NCI-H1436 (cell line): Measurements from ENCODE around the gene BCL7B.
"Not testable (repeated sequence)": the region's sequence is repeated elsewhere in the genome, so short reads cannot be mapped to it uniquely, and the experiment has no call there.

ENCODE experiments used
- DNase-seq: peaks from one replicate; lab custom pipeline; 2025; lab: John Stamatoyannopoulos, UW

Gene BCL7B

DNA sequence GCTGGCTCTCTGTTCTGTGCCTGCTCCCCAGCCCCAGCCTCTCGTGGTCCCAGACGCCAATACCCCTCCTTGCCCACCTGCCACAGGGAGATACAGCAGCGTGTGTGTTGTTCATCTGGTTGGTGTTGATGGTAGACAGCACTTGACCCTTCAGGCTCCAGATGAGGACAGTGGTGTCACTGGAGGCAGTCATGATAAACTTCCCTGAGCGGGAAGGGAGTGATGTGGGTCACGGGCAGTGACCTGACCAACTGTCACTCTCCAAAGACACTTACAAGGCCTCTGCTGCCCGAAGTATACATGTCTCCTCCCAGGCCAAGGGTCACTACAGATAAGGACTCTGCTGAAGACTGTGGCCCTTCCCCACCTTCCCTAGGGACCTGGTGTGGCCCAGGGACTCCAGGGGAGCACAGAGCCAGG lies 15.3 kb upstream of the BCL7B start:
- no peak for DNase-seq

GRCh38 chr7:73570977-73571376 lies 13.5 kb upstream of the BCL7B start:
- no peak for DNase-seq

- DNase-seq, result no peak
These were observed 13.0 kb upstream of the BCL7B start for GRCh38 chr7:73570521-73570920.

DNA sequence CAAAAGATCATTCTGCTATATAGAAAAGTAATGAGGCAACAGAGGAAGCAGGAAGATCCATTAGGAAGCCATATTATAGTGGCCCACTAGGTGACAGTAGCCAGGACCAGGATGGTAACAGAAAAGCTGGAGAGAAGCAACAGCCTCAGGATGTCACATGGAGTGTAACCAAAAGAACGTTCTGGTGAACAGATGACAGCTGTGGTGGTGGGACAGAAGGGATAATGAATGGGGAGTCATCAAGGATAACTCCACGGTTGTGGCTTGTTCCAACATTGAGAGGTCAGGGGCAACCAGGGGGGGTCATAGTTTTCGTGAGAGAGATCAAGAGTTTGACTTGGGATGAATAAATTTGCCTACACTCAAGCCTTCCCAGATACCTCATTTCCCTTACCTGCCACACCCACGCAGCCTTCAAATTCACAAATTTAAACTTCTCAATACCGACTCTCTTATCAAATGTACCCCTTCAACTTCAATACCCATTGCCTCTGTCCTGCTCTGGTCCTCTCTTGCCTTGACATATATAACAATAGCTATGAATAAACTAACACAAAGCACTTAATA lies 11.6 kb upstream of the BCL7B start:
- DNase-seq, result no peak

DNA sequence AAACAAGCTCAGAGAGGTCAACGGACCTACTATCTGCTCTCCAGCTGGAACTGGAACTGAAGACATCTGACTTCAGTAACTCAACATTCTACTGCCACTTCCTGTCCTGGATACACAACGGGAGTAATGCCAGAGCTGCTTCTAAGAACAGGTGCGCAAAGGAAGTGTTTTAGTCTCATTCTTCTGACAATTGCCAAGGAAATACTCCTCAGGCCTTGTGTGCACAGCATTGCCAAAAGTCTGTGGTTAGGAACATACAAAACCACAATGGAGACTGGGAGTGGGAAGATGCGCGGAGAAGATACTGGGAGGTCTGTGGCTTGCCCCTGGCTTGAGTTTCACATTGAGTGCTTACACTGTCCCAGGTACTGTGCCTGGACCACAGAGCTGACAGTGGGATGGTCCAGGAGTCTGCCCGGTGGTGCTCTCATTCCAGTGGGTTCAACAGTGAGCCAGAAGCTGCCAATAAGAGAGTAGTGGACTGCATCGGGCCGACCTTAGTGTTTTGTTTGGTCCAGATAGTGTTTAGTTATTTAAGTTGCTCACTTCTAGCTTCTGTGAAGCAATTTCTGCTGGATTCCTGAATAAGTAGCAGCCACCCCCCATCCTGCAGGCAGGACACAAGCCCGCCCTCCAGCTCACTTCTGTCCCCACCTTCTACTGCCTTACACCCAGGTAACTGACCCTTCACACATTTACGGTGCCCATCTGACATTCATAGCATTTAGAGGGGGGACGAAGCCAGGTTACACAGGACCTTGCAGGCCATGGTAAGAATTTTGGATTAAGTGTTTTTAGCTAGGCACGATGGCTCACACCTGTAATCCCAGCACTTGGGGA lies 10.6 kb upstream of the BCL7B start:
- DNase-seq, result no peak

GRCh38 chr7:73567140-73567539 lies 9.7 kb upstream of the BCL7B start:
- no peak for DNase-seq

GRCh38 chr7:73566431-73566830 lies 8.9 kb upstream of the BCL7B start:
- DNase-seq, result not testable (repeated sequence)

- no peak for DNase-seq
These were observed 8.3 kb upstream of the BCL7B start for GRCh38 chr7:73565675-73566340.

GRCh38 chr7:73560109-73560835 lies 2.8 kb upstream of the BCL7B start:
- no peak for DNase-seq

DNA sequence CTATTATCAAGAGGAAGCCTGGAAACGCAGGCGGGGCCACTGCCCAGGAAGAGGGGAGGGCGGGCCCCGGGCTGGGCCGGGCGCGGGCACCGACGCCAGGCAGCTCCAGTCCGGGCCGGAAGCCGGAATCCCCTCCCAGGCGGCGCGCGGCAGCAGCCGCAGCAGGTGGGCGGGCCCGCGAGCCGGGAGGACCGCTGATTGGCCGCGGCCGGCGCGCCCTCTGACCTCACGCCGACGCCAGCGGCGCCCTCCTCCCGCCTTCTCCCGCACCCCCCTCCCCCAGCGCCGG lies 438 bp downstream of the BCL7B start:
- DNase-seq, result peak; percentile 86

DNA sequence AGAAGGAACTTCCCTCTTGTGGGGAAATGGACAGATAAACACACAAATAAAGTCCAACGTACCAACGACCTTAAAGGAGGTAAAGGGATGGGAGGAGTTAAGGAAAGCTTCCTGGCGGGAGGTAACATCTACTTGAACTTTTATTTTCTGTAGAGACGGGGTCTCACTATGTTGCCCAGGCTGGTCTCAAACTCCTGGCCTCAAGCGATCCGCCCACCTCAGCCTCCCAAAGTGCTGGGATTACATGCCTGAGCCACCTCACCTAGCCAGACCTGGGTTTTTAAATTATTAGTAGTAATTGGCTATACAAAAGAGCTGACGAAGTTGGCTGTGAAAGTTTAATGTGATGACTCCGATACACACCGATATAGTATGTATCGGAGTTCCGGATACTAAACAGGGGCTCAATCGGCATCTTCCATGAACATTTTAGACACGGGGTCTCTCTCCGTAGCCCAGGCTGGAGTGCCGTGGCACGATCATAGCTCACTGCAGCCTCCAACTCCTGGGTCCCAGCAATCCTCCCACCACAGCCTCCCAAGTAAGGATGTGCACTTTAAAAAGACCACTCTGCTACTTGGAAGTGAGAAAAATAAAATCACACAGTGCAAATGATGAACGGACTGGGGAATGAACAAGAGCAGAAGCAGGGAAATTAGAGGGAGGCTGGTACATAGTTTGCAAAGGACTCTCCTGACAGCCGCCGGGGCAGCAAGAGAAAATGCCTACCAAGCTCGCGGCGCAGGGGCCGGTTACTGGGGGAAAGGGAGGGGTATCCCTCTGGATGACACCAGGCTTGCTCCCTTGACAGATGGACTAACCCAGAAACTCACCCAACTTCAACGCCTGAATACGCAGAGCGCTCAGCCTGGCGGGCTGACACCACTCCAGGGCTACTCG lies 1.0 kb downstream of the BCL7B start:
- no peak for DNase-seq

DNA sequence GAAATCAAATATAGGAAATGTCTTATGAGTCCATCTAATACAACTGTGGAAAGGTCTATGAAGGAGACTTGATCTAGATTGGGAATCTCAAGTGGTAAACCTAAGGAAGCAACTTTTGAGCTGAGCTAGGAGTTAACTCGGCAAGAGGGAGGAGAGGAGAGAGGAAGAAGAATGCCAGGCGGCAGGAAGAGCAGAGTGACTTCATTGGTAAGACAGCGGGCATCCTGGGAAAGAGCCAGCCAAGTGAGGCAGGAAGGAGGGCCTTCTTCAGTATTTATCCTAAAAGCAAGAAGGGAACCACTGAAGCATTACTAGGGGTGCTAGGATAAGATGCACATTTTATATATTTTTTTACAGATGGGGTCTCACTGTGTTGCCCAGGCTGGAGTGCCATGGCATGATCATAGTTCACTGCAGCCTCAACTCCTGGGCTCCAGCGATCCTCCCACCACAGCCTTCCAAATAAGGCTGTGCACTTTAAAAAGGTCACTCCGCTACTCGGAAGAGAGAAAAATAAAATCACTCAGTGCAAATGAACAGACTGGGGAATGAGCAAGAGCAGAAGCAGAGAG lies 2.0 kb downstream of the BCL7B start:
- no peak for DNase-seq

DNA sequence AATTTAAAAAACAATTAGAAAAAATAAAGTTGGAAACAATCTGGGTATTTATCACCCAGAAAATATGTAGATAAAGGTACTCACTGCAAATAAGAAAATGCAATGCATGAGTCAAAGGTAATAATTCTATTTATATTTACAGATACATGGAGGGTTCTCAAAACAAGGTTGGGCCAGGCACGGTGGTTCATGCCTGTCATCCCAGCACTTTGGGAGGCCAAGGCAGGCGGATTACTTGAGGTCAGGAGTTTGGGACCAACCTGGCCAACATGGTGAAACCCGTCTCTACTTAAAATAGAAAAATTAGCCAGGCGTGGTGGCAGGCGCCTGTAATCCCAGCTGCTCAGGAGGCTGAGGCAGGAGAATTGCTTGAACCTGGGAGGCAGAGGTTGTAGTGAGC lies 7.4 kb downstream of the BCL7B start:
- not testable (repeated sequence) for DNase-seq

GRCh38 chr7:73549176-73549575 lies 8.3 kb downstream of the BCL7B start:
- DNase-seq, result no peak

GRCh38 chr7:73547841-73548240 lies 9.6 kb downstream of the BCL7B start:
- no peak for DNase-seq

GRCh38 chr7:73544678-73545077 lies 12.8 kb downstream of the BCL7B start:
- no peak for DNase-seq

GRCh38 chr7:73541722-73542121 lies 15.8 kb downstream of the BCL7B start:
- no peak for DNase-seq

- no peak for DNase-seq
These were observed 17.8 kb downstream of the BCL7B start for GRCh38 chr7:73539709-73540108.

- DNase-seq, result not testable (repeated sequence)
These were observed 19.0 kb downstream of the BCL7B start for GRCh38 chr7:73538510-73538909.

DNA sequence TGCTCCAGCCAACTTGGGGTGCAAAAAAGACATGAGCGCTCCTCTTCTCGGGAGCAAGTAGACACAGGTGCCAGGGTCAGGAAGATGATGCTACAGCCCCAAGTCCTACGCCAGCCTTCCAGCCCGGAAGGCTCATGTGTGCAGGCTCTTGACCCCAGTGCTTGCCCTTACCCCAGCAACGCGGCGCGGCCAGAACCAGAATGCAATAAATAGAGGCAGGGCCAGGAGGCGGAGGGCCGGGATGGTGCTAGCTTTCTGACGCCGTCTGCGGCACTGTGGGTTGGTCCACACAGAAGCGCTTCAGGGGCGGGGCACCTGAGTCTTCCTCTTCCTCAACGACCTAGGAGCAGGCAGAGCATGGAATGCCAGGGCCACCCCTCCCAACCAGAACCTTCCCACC lies 20.4 kb downstream of the BCL7B start:
- no peak for DNase-seq

DNA sequence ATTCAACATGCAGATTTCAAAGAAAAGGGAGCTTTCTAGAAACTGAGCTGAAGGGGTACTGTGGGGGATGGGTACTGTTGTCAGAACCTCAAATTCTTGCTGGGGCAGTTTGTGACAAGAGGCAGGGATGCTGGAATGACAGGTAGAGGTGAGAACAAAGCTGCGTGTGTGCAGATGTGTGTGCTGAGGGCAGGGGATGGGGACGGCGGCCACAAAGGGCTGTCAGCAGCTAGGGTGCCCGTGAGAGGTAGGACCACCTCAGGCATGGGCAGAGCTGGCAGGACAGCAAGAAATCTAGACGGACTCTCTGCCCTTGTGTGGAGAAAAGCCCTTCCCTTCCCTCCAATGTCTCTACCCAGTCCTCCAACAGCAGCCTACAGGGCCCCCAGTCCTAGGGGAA lies 21.0 kb downstream of the BCL7B start:
- no peak for DNase-seq
